ENCODE data around the gene AOC3.

- no peak for TF ChIP-seq CTCF (IDR thresholded peaks at IDR 0.05 in 8 of 11, conservative IDR thresholded peaks at IDR 0.05 in 3 of 11)
- no peak for TF ChIP-seq POLR2AphosphoS5 (IDR thresholded peaks at IDR 0.05)
- no peak for TF ChIP-seq POLR2A (IDR thresholded peaks at IDR 0.05)
Measured at GRCh38 chr17:42872251-42872965, 21.4 kb downstream of the AOC3 start.
